Fibroblast of lung (primary cell): ENCODE measurements around the gene RASSF7.

Experiments
- CTCF ChIP-seq, 2 donors: IDR thresholded peaks in 1 of 2; conservative IDR thresholded peaks in 1 of 2; 1 replicate in 1 of 2; 2 replicates in 1 of 2; pipeline ENCODE4 v1.5.1; 2011 to 2012; ENCODE audit warnings: low read length in 2 of 2, control low read depth in 1 of 2, inconsistent platforms in 1 of 2, low read depth in 1 of 2, mild to moderate bottlenecking in 1 of 2
- EZH2 ChIP-seq: IDR thresholded peaks from 2 replicates; pipeline ENCODE4 v1.5.1; 2012; ENCODE audit warnings: low read length, control low read depth, mild to moderate bottlenecking; ENCODE audit errors: missing control alignments

GRCh38 chr11:558503-558902 is 2.3 kb upstream of the RASSF7 start:
- no peak for TF ChIP-seq CTCF (conservative IDR thresholded peaks at IDR 0.05 in 1 of 2, IDR thresholded peaks at IDR 0.05 in 1 of 2; ENCODE audit: low read depth in 1 of 2, low read length in 2 of 2)
- TF ChIP-seq EZH2: no peak
